ENCODE data around the gene LCN10.
"Not testable (repeated sequence)": the region's sequence is repeated elsewhere in the genome, so short reads cannot be mapped to it uniquely, and the experiment has no call there.

The LCN10 gene

GRCh38 chr9:136718345-136719194 lies 24.2 kb downstream of the LCN10 start:
- DNase-seq = no peak

- no peak for DNase-seq
Observed at GRCh38 chr9:136717399-136717798, 25.3 kb downstream of the LCN10 start.

GRCh38 chr9:136714893-136715274 lies 27.9 kb downstream of the LCN10 start:
- no peak for DNase-seq

GRCh38 chr9:136714096-136714892 lies 28.4 kb downstream of the LCN10 start:
- DNase-seq = no peak

- DNase-seq = no peak
Observed at GRCh38 chr9:136713550-136713949, 29.2 kb downstream of the LCN10 start.

- no peak for DNase-seq
Observed at GRCh38 chr9:136712690-136713544, 29.8 kb downstream of the LCN10 start.

GRCh38 chr9:136711751-136712689 lies 30.7 kb downstream of the LCN10 start, which contains the start of gene DIPK1B:
Gene DIPK1B, plus strand, starts transcription at chr9:136712572. Its CDS starts 94 bp downstream, at chr9:136712666.
- no peak for DNase-seq

GRCh38 chr9:136711219-136711648 lies 31.5 kb downstream of the LCN10 start:
- not testable (repeated sequence) for DNase-seq

- no peak for DNase-seq
Observed at GRCh38 chr9:136710543-136710942, 32.2 kb downstream of the LCN10 start.

GRCh38 chr9:136709454-136710109 lies 33.2 kb downstream of the LCN10 start:
- DNase-seq = no peak

- DNase-seq = no peak
Observed at GRCh38 chr9:136707849-136708517, 34.8 kb downstream of the LCN10 start.

- no peak for DNase-seq
Observed at GRCh38 chr9:136707011-136707410, 35.7 kb downstream of the LCN10 start.

GRCh38 chr9:136705564-136705963 lies 37.2 kb downstream of the LCN10 start:
- no peak for DNase-seq

GRCh38 chr9:136704741-136705140 lies 38.0 kb downstream of the LCN10 start:
- DNase-seq = not testable (repeated sequence)

GRCh38 chr9:136703276-136703860 lies 39.4 kb downstream of the LCN10 start:
- DNase-seq = no peak

GRCh38 chr9:136701668-136702053 lies 41.1 kb downstream of the LCN10 start:
- no peak for DNase-seq

- DNase-seq = no peak
Observed at GRCh38 chr9:136700959-136701667, 41.6 kb downstream of the LCN10 start.

GRCh38 chr9:136700304-136700703 lies 42.4 kb downstream of the LCN10 start:
- no peak for DNase-seq

- no peak for DNase-seq
Observed at GRCh38 chr9:136698635-136699246, 44.0 kb downstream of the LCN10 start.

Data from NK-92 treated with Interleukin-12 subunit alpha and Interleukin-12 subunit beta, amount 100 ng/mL, for 24 hours (cell line).